Activated CD8-positive, alpha-beta memory T cell treated with anti-CD3 and anti-CD28 coated beads, Interleukin-2, amount 50 U/mL, for 24 hours (primary cell): ENCODE data around the gene KCNT1.

ENCODE experiments used
- DNase-seq: peaks from one replicate; pipeline ENCODE4 v3.0.0-alpha.2; 2020; ENCODE audit errors: extremely low read depth

Gene KCNT1

GRCh38 chr9:135746565-135746964 lies 44.6 kb downstream of the KCNT1 start:
- no peak for DNase-seq

- DNase-seq = no peak
Observed at GRCh38 chr9:135747311-135747710, 45.3 kb downstream of the KCNT1 start.

- DNase-seq = no peak
Observed at GRCh38 chr9:135748676-135749075, 46.7 kb downstream of the KCNT1 start.

GRCh38 chr9:135749171-135750045 lies 47.4 kb downstream of the KCNT1 start:
- no peak for DNase-seq

- DNase-seq = no peak
Observed at GRCh38 chr9:135750786-135751185, 48.8 kb downstream of the KCNT1 start.

- DNase-seq = no peak
Observed at GRCh38 chr9:135751501-135751900, 49.5 kb downstream of the KCNT1 start.

GRCh38 chr9:135752281-135753204 lies 50.6 kb downstream of the KCNT1 start:
- no peak for DNase-seq

GRCh38 chr9:135753391-135754105 lies 51.6 kb downstream of the KCNT1 start:
- no peak for DNase-seq

GRCh38 chr9:135756576-135756975 lies 54.6 kb downstream of the KCNT1 start:
- no peak for DNase-seq

- no peak for DNase-seq
Observed at GRCh38 chr9:135757356-135757755, 55.4 kb downstream of the KCNT1 start.

- DNase-seq = no peak
Observed at GRCh38 chr9:135758056-135758455, 56.1 kb downstream of the KCNT1 start.

GRCh38 chr9:135758870-135759269 lies 56.9 kb downstream of the KCNT1 start:
- DNase-seq = no peak

GRCh38 chr9:135759676-135760300 lies 57.8 kb downstream of the KCNT1 start:
- no peak for DNase-seq

- DNase-seq = no peak
Observed at GRCh38 chr9:135760465-135760864, 58.5 kb downstream of the KCNT1 start.

GRCh38 chr9:135761150-135761844 lies 59.3 kb downstream of the KCNT1 start:
- DNase-seq = no peak

GRCh38 chr9:135761845-135762168 lies 59.8 kb downstream of the KCNT1 start:
- DNase-seq = no peak

- no peak for DNase-seq
Observed at GRCh38 chr9:135762921-135763320, 60.9 kb downstream of the KCNT1 start.

GRCh38 chr9:135763716-135764446 lies 61.9 kb downstream of the KCNT1 start:
- no peak for DNase-seq

- DNase-seq = no peak
Observed at GRCh38 chr9:135764731-135765130, 62.7 kb downstream of the KCNT1 start.

GRCh38 chr9:135765416-135765815 lies 63.4 kb downstream of the KCNT1 start:
- DNase-seq = no peak
